Nephron (organoid): Measurements from ENCODE around the gene PAK5.

Experiments used
- H3K27ac Mint-ChIP-seq, 3 experiments: 2 replicates each; pipeline ENCODE4 v1.8.0; 2020; ENCODE audit warnings: mixed read lengths in 3 of 3, mild to moderate bottlenecking in 2 of 3, moderate library complexity in 1 of 3
- H3K27me3 Mint-ChIP-seq: 2 replicates; pipeline ENCODE4 v1.8.0; 2021; ENCODE audit warnings: low read depth, mild to moderate bottlenecking, moderate library complexity, mixed read lengths
- H3K36me3 Mint-ChIP-seq: 2 replicates; pipeline ENCODE4 v1.8.0; 2020; ENCODE audit warnings: low read depth, mixed read lengths
- H3K4me1 Mint-ChIP-seq: 2 replicates; pipeline ENCODE4 v1.8.0; 2020; ENCODE audit warnings: mixed read lengths
- H3K4me3 Mint-ChIP-seq, 3 experiments: 2 replicates each; pipeline ENCODE4 v1.8.0; 2020; ENCODE audit warnings: mild to moderate bottlenecking in 3 of 3, mixed read lengths in 3 of 3, moderate library complexity in 2 of 3
- H3K9me3 Mint-ChIP-seq: 2 replicates; pipeline ENCODE4 v1.8.0; 2020; ENCODE audit warnings: mixed read lengths
- CTCF ChIP-seq, 3 experiments: fragments of 200-600 bp; sonication (generic); IDR thresholded peaks; one replicate each; pipeline ENCODE4 v1.5.0; 2021; ENCODE audit warnings: antibody characterized with exemption in 3 of 3; ENCODE audit not compliant: unreplicated experiment in 3 of 3

The PAK5 gene

GRCh38 chr20:9551808-9552550 lies 286.9 kb downstream of the PAK5 start:
- no peak for TF ChIP-seq CTCF (IDR thresholded peaks at IDR 0.05; ENCODE audit: unreplicated experiment in 3 of 3)
- H3K27me3 Mint-ChIP-seq: no peaks in the 10 kb centered on the region
- H3K9me3 Mint-ChIP-seq: peaks cover 3% of the 10 kb centered on the region
- no peaks in the 10 kb centered on the region for H3K36me3 Mint-ChIP-seq
- H3K4me3 Mint-ChIP-seq: no peak overlapping the region
- H3K27ac Mint-ChIP-seq: peak overlapping the region in 2 of 3 experiments; percentile 46 to 47
- no peaks in the 10 kb centered on the region for H3K4me1 Mint-ChIP-seq

- H3K27ac Mint-ChIP-seq: no peak overlapping the region
- H3K27me3 Mint-ChIP-seq: no peaks in the 10 kb centered on the region
- H3K36me3 Mint-ChIP-seq: no peaks in the 10 kb centered on the region
- TF ChIP-seq CTCF (IDR thresholded peaks at IDR 0.05; ENCODE audit: unreplicated experiment in 3 of 3): no peak
- no peak overlapping the region for H3K4me3 Mint-ChIP-seq
- no peaks in the 10 kb centered on the region for H3K4me1 Mint-ChIP-seq
- peaks cover 3% of the 10 kb centered on the region for H3K9me3 Mint-ChIP-seq
Observed at GRCh38 chr20:9550871-9551270, 288.0 kb downstream of the PAK5 start.

GRCh38 chr20:9550283-9550682 lies 288.6 kb downstream of the PAK5 start:
- peaks cover 3% of the 10 kb centered on the region for H3K9me3 Mint-ChIP-seq
- no peak overlapping the region for H3K4me3 Mint-ChIP-seq
- no peaks in the 10 kb centered on the region for H3K36me3 Mint-ChIP-seq
- TF ChIP-seq CTCF (IDR thresholded peaks at IDR 0.05; ENCODE audit: unreplicated experiment in 3 of 3): no peak
- H3K4me1 Mint-ChIP-seq: no peaks in the 10 kb centered on the region
- no peaks in the 10 kb centered on the region for H3K27me3 Mint-ChIP-seq
- no peak overlapping the region for H3K27ac Mint-ChIP-seq

GRCh38 chr20:9543214-9543613 lies 295.7 kb downstream of the PAK5 start:
- H3K27ac Mint-ChIP-seq: no peak overlapping the region
- H3K4me1 Mint-ChIP-seq: no peaks in the 10 kb centered on the region
- H3K27me3 Mint-ChIP-seq: no peaks in the 10 kb centered on the region
- TF ChIP-seq CTCF (IDR thresholded peaks at IDR 0.05; ENCODE audit: unreplicated experiment in 3 of 3): no peak
- H3K4me3 Mint-ChIP-seq: no peak overlapping the region
- no peaks in the 10 kb centered on the region for H3K36me3 Mint-ChIP-seq
- H3K9me3 Mint-ChIP-seq: no peaks in the 10 kb centered on the region

- H3K27ac Mint-ChIP-seq: no peak overlapping the region
- no peaks in the 10 kb centered on the region for H3K4me1 Mint-ChIP-seq
- H3K27me3 Mint-ChIP-seq: peaks cover 7% of the 10 kb centered on the region
- no peak for TF ChIP-seq CTCF (IDR thresholded peaks at IDR 0.05; ENCODE audit: unreplicated experiment in 3 of 3)
- H3K4me3 Mint-ChIP-seq: no peak overlapping the region
- no peaks in the 10 kb centered on the region for H3K9me3 Mint-ChIP-seq
- no peaks in the 10 kb centered on the region for H3K36me3 Mint-ChIP-seq
Observed at GRCh38 chr20:9535449-9535848, 303.4 kb downstream of the PAK5 start.

- no peaks in the 10 kb centered on the region for H3K9me3 Mint-ChIP-seq
- H3K27ac Mint-ChIP-seq: no peak overlapping the region
- H3K27me3 Mint-ChIP-seq: peaks cover 7% of the 10 kb centered on the region
- no peaks in the 10 kb centered on the region for H3K4me1 Mint-ChIP-seq
- H3K4me3 Mint-ChIP-seq: no peak overlapping the region
- no peaks in the 10 kb centered on the region for H3K36me3 Mint-ChIP-seq
- no peak for TF ChIP-seq CTCF (IDR thresholded peaks at IDR 0.05; ENCODE audit: unreplicated experiment in 3 of 3)
Observed at GRCh38 chr20:9534025-9534424, 304.9 kb downstream of the PAK5 start.
